Measurements from ENCODE around the gene TMEM132D. TPM values are rescaled to one million over a fixed set of nuclear protein-coding genes. Genes with fewer than 3 reads are reported as not detected.

The TMEM132D gene
- total RNA-seq, 1 experiment from 2014 or later, result not detected

DNA sequence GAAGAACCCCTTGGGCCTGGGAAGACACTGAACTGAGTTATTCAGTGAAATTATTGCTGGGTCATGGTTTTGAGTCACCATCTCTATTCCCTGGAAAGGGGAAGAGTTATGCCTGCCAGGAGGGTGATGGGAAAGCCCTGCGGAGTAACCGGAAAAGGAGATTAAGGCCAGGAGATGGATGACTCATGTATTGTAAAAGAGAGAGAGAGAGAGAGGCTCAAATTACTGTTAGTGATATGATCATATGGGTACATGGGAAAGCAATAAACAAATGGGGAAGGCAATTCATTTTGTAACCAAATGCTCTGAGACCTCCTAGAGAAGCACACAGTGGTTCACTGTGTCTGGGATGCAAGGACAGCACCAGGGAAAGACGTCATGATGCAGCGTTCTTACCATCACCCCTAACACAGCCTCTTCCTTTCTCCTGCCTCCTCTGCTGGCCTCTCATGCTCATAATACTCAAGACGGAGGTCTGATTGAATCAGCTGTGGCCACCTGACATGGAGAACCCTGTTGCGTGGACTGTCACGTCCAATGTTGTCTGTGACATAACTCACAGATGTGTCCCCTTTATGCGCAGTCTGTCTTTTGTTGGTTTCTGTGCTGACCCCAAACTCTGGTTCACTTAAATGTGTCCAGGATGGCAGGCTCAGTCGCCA is 243.7 kb downstream of the TMEM132D start:
- TF ChIP-seq SIN3A (IDR thresholded peaks at IDR 0.05; ENCODE audit: borderline replicate concordance, insufficient read depth, low read depth, low read length) (no peak), TCF7L2 (IDR thresholded peaks at IDR 0.05; ENCODE audit: low read depth, low read length) (no peak), POLR2AphosphoS5 (IDR thresholded peaks at IDR 0.05; ENCODE audit: low read depth, low read length) (no peak)
- TF ChIP-seq, protein P1, sequence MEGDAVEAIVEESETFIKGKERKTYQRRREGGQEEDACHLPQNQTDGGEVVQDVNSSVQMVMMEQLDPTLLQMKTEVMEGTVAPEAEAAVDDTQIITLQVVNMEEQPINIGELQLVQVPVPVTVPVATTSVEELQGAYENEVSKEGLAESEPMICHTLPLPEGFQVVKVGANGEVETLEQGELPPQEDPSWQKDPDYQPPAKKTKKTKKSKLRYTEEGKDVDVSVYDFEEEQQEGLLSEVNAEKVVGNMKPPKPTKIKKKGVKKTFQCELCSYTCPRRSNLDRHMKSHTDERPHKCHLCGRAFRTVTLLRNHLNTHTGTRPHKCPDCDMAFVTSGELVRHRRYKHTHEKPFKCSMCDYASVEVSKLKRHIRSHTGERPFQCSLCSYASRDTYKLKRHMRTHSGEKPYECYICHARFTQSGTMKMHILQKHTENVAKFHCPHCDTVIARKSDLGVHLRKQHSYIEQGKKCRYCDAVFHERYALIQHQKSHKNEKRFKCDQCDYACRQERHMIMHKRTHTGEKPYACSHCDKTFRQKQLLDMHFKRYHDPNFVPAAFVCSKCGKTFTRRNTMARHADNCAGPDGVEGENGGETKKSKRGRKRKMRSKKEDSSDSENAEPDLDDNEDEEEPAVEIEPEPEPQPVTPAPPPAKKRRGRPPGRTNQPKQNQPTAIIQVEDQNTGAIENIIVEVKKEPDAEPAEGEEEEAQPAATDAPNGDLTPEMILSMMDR (IDR thresholded peaks at IDR 0.05), result no peak
- TF ChIP-seq, protein P2, sequence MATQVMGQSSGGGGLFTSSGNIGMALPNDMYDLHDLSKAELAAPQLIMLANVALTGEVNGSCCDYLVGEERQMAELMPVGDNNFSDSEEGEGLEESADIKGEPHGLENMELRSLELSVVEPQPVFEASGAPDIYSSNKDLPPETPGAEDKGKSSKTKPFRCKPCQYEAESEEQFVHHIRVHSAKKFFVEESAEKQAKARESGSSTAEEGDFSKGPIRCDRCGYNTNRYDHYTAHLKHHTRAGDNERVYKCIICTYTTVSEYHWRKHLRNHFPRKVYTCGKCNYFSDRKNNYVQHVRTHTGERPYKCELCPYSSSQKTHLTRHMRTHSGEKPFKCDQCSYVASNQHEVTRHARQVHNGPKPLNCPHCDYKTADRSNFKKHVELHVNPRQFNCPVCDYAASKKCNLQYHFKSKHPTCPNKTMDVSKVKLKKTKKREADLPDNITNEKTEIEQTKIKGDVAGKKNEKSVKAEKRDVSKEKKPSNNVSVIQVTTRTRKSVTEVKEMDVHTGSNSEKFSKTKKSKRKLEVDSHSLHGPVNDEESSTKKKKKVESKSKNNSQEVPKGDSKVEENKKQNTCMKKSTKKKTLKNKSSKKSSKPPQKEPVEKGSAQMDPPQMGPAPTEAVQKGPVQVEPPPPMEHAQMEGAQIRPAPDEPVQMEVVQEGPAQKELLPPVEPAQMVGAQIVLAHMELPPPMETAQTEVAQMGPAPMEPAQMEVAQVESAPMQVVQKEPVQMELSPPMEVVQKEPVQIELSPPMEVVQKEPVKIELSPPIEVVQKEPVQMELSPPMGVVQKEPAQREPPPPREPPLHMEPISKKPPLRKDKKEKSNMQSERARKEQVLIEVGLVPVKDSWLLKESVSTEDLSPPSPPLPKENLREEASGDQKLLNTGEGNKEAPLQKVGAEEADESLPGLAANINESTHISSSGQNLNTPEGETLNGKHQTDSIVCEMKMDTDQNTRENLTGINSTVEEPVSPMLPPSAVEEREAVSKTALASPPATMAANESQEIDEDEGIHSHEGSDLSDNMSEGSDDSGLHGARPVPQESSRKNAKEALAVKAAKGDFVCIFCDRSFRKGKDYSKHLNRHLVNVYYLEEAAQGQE (IDR thresholded peaks at IDR 0.05; ENCODE audit: insufficient read depth in 1 of 2, low read depth in 2 of 2, low read length in 1 of 2), result no peak
- no TSS peak for BruUV-seq (replicated peaks)
- Histone ChIP-seq H3K27ac (ENCODE audit: low read length) (no peak overlapping the region), H3K9me3 (ENCODE audit: control insufficient read depth, insufficient read depth, low read depth, low read length) (no peaks in the 10 kb centered on the region), H3K36me3 (ENCODE audit: control insufficient read depth, insufficient read depth, low read length) (no peaks in the 10 kb centered on the region), H3K4me3 (ENCODE audit: low read depth in 2 of 2, low read length in 2 of 2) (no peak overlapping the region), H3K27me3 (ENCODE audit: control insufficient read depth, insufficient read depth, low read length) (no peaks in the 10 kb centered on the region), H3K4me1 (ENCODE audit: control insufficient read depth, insufficient read depth, low read length) (no peaks in the 10 kb centered on the region)
- CTCF ChIA-PET, result no interaction called here
- DNase-seq (ENCODE audit: low read depth, low spot score), result no peak
- intact Hi-C loops (cut with micrococcal nuclease; ENCODE audit: unreplicated experiment), result no loop called here
- POLR2A ChIA-PET, result no interaction called here
- in situ Hi-C loops (cut with HindIII; ENCODE audit: low pct_unique_long_range_greater_than_20kb, low sequenced_read_pairs), result no loop called here
- ATAC-seq, result no peak

DNA sequence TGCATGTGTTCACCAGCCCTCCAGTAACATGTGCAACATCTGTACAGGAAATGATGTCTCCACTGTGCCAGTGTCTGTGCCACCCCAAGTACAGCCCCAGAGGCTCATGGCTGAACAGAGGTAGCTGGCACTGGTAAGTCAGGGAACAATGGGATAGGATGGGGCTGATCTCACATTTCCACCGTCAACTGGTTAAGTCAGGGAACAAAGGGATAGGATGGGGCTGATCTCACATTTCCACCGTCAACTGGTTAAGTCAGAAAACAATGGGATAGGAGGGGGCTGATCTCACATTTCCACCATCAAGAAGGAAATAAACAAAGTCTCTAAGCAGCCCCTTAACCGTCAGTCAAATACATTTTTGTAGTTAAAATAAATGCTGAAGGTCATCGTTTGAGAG is 246.6 kb downstream of the TMEM132D start:
- H3K27me3 ChIP-seq (ENCODE audit: control insufficient read depth, insufficient read depth, low read length), result no peaks in the 10 kb centered on the region
- TF ChIP-seq POLR2AphosphoS5 (IDR thresholded peaks at IDR 0.05; ENCODE audit: low read depth, low read length) (no peak), TCF7L2 (IDR thresholded peaks at IDR 0.05; ENCODE audit: low read depth, low read length) (no peak), SIN3A (IDR thresholded peaks at IDR 0.05; ENCODE audit: borderline replicate concordance, insufficient read depth, low read depth, low read length) (no peak)
- TF ChIP-seq, protein P2 (IDR thresholded peaks at IDR 0.05; ENCODE audit: insufficient read depth in 1 of 2, low read depth in 2 of 2, low read length in 1 of 2), result no peak
- TF ChIP-seq, protein P1 (IDR thresholded peaks at IDR 0.05), result no peak
- intact Hi-C loops (cut with micrococcal nuclease; ENCODE audit: unreplicated experiment), result no loop called here
- CTCF ChIA-PET, result no interaction called here
- no peaks in the 10 kb centered on the region for H3K9me3 ChIP-seq (ENCODE audit: control insufficient read depth, insufficient read depth, low read depth, low read length)
- no peak overlapping the region for H3K27ac ChIP-seq (ENCODE audit: low read length)
- in situ Hi-C loops (cut with HindIII; ENCODE audit: low pct_unique_long_range_greater_than_20kb, low sequenced_read_pairs), result no loop called here
- DNase-seq (ENCODE audit: low read depth, low spot score), result no peak
- H3K36me3 ChIP-seq (ENCODE audit: control insufficient read depth, insufficient read depth, low read length), result no peaks in the 10 kb centered on the region
- POLR2A ChIA-PET, result no interaction called here
- no peaks in the 10 kb centered on the region for H3K4me1 ChIP-seq (ENCODE audit: control insufficient read depth, insufficient read depth, low read length)
- H3K4me3 ChIP-seq (ENCODE audit: low read depth in 2 of 2, low read length in 2 of 2), result no peak overlapping the region
- BruUV-seq (replicated peaks), result no TSS peak
- no peak for ATAC-seq
